HG03095 (cell line): ENCODE results near the gene ENDOV.
"Not testable (repeated sequence)": the region's sequence is repeated elsewhere in the genome, so short reads cannot be mapped to it uniquely, and the experiment has no call there.

Experiments
- ATAC-seq: cut with Tn5 transposase; IDR thresholded peaks from one replicate; pipeline ENCODE4 v1.9.1; 2021; ENCODE audit warnings: moderate library complexity; ENCODE audit not compliant: unreplicated experiment

ENDOV gene

DNA sequence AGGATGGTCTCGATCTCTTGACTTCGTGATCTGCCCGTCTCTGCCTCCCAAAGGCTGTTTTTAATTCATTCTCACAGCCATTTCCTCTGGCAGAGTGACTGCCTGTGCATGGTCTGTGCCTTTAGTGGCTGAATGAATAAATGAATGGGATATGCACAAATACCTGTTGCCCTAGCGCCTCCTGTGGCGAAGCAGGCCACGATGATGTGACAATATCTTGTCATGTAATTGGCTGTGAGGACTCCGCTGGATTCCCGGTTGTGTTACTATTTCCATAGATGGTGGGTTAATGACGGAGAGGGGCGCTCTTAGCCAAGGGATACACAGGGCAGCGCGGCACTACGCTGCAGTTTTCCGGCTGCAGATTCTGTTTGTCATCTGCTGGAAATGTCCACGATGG is 26.8 kb upstream of the ENDOV start:
- ATAC-seq, result no peak

DNA sequence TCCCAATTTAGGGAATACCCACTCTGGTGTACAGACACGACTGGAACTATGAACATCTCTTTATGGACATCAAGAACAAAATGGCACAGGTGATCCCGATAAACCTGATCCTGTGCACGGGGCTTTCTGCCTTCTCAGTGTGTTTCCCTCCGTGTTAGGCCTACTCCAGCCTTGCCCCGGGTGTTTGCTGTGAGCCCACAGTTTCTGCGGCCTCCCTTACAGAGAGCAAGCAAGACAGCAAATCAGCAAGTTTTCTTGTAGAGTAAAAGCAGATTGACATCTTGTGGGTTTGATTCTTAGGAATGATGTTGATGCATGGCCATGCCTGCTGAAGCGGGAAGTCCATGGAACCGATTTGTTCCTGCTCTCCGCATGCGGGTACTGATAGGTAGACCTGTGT is 26.4 kb upstream of the ENDOV start:
- no peak for ATAC-seq

DNA sequence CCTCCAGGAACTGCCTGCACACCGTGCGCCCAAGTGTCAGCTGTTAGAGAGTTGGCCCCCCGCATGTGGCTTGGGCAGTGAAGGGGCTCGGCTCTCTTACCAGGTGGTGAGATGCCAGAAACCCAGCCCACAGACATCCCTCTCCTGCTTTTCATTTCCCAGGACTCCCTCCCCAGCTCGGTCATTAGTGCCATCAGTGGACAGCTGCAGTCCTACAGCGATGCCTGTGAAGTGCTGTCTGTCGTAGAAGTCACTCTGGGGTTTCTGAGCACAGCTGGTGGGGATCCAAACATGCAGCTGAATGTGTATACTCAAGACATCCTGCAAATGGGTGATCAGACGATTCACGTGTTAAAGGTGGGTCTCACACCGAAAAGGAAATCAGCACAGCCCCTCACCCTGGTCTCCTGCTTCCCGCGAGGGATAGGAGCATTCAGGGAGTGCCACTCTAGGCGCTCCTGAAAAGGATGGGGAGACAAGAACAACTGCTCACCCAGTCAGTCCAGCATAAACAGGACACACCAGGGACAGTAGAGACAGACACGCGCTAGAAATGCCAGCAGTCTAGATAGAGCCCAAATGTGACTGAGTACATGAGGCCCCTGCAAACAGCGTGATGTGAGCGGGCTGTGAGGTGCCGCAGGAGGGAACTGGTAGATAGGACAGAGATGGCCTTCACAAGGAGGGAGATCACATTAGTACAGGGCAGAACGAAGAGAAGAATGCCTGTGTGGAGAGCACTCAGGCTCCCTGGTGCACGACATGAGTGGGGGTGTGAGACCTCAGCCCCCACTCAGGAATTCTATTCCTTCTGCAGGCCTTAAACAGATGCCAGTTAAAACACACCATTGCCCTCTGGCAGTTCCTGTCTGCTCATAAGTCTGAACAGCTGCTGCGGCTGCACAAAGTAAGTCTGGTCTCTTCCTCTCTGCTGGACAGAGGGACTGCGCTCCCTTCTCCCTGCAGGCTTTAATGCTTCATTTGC is 25.7 kb upstream of the ENDOV start:
- ATAC-seq, result no peak

DNA sequence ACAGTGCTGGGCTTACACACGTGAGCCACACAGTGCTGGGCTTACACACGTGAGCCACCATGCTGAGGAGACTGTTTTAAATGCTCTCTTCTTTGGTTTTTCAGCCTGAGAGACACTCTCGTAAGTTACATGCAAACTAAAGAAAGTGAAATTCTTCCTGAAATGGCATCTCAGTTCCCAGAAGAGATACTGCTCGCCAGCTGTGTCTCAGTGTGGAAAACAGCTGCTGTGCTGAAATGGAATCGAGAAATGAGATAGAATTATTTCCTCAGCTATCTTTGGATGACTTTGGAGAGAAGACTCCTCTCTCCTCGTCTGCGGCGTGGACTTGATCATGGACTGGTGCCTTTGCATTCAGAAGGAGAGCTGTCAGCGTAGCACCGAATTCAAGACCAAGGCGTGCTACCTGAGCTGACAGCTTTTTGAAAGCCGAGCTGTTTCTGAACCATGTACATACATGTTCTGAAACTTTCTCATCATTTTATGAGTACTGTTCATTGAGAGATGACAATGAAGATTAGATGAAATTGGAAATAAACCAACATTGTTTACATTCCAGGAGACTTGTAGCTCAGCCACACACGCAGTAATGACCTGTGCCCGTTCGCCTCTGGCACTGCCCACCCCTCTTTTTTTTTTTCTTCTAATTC is 21.6 kb upstream of the ENDOV start:
- no peak for ATAC-seq

DNA sequence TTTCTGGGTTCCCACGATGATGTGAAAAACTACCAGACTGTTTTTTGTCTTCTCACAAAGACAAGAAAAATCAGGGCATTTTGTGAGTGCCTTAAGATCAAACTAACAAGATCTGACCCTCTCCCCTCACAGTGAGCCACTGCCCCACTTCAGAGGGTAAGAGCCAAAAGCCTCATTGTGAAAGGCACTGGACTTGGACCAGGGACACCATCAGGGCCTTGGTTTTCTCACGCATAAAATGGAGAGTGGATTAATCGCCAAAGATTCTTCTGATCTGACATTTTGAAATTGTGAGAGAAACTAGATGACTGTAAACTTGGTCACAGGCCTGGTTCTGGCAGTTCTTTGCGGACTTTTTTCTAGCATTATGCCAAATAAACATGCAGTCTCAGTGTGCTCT is 21.0 kb upstream of the ENDOV start:
- no peak for ATAC-seq

DNA sequence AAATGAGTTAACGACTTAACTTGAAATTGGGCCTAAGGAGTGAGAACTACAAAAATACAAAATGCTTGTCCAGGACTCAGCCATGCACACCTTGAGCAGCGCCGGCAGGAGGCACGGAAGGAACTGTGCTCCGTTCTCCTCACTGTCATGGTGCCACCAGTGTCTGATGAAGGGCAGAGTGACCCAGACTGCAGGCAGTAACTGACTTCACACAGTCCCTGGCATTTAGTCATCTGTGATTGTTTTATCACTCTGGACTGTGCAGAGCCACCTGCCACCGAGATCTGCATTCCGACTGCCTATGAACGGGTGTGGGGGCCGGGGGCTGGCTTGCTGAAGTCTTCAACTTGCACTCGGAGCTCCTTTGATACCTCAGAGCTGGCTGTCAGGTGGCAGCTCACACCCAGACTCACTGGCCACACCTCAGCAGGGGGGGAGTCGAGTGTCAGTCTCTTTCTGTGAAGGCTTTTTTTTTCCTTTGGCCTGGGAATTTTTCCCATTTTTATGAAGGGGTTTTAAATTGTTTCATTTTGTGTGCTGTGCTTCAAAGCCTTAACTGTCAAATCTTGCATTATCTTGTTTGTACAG is 20.2 kb upstream of the ENDOV start:
- ATAC-seq, result no peak

DNA sequence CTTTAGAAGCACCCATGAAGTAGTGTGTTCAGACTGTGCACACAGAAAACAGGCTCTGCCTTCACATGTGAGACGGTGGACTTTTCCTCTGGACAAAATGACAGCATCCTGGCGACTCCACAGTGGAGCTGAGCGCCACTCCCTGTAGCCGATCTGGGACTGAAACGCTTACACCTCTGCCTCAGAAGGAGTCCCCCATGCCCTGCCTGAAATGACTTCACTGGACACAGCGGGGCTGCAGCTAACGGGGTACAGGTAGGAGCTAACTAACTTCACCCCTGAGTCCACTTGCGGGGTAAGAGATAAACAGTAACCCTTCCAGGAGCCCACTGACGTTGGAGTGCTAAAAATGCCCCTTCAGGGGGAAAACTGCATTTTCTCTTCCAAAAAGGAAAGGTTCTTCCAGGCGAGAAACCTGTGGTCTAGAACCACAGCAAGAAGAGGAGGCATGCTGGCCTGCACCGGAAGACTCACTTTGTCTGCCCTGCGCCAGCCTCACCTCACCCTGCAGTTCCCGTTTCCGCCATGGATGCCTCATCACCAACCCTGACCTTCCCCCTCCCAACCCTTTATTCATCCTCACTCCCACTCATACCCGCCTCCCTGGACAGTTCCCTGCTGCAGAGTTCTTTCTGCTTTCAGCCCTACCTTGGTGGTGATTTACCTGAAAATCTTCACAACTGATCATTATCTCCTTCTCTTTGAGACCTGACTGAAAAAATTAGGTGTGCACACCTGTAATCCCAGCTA is 19.4 kb upstream of the ENDOV start:
- ATAC-seq, result no peak

DNA sequence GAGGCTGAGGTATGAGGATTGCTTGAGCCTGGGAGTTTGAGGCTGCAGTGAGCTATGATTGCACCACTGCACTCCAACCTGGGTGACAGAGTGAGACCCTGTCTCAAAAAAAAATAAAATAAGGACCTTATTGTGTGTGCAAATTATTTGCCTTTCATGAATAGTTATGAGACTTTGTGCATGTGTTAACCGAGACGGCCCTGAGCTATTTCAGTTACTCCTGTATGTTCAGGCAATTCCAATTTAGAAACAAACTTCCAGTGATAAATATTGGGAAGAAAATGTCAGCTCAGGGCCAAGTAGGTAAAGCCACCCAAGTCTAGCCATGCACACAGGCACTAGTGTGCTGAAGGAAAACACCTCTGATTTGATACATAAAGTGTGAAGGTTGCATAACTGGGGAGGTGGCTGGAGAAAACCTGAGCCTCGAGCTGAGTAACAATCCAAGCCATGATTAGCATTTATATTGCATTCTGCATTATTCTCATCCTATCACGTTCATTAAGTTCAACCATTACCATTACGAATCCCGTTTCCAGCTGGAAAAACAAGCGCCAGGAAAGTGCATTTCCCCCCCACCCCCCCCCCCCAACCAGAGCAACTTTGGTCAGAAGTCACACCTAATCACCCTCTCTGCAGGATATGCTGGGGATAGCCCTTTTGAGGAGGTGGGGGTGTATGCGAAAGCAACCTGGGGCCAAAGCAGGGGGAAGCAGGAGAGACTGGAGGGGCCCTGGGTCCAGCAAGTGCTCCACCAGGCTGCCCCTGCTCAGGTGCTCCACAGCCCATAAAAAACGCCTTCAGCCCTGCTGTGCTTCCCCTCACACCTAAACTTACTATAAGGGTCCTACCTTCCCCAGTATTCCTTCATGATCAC is 18.6 kb upstream of the ENDOV start:
- no peak for ATAC-seq

DNA sequence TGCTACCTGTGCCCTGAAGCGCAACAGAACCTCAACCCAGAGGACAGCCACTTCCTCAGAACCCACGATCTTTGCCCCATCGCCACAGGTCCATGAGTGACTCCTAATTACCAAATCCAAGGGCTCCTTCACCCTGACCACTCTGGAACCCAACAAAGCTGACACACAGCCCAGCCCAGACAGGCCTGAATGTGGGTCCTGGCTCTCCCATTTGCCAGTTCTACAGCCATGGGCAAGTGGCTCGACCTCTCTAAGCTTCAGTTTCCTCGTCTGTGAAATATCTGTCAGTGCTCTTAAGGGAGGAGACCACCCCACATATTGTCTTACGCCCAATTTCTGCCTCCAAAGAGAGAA is 18.0 kb upstream of the ENDOV start:
- ATAC-seq, result no peak

DNA sequence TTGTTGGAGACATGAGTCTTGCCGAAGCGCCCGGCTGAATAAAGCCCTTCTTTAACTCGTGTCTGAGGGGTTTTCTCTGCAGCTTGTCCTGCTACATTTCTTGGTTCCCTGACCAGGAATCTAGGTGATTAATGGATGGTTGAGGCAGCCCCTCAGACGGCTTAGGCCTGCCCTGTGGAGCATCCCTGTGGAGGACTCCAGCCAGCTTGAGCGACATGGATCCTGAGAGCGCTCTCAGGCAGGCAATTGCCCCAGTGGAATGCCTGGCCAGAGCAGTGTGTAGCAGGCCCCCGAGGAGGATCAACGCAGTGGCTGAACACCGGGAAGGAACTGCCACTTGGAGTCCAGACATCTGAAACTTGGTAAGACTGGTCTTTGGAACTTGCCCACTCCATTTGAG is 17.3 kb upstream of the ENDOV start:
- ATAC-seq, result no peak

DNA sequence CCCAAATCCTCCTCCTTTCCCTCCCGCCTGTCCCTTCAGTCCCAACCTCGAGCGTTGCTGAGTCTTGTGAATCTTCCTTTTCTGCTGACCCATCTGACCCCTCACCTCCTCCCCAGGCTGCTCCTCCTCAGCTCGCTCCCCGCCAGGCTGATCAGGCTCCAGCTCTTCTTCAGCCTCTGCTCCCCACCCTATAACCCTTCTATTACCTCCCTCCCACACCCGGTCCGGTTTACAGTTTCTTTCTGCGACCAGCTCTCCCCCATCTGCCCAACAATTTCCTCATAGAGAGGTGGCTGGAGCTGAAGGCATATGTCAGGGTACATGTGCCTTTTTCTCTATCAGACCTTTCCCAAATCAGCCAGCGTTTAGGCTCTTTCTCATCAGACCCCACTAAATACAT is 13.9 kb upstream of the ENDOV start:
- not testable (repeated sequence) for ATAC-seq

DNA sequence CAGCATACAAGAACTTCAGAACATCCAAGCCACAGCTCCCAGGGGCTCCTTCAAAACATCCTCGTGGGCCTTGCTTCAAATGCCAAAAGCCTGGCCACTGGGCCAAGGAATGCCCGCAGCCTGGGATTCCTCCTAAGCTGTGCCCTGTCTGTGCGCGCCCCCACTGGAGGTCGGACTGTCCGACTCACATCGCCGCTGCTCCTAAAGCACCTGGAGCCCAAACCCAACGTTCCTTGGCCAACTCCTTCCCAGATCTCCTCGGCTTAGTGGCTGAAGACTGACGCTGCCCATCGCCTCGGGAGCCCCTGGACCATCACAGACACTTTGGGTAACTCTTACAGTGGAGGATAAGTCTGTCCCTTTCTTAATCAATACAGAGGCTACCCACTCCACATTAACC is 12.9 kb upstream of the ENDOV start:
- ATAC-seq, result not testable (repeated sequence)

DNA sequence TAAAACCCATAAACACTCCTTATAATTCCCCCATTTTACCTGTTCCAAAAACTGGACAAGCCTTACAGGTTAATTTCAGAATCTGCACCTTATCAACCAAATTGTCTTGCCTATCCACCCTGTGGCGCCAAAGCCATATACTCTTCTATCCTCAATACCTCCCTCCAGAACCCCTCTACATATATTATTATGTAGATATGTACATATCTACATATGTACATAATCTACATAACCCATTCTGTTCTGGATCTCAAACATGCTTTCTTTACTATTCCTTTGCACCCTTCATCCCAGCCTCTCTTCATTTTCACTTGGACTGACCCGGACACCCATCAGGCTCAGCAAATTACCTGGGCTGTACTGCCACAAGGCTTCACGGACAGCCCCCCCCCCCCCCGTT is 12.0 kb upstream of the ENDOV start:
- ATAC-seq, result no peak

DNA sequence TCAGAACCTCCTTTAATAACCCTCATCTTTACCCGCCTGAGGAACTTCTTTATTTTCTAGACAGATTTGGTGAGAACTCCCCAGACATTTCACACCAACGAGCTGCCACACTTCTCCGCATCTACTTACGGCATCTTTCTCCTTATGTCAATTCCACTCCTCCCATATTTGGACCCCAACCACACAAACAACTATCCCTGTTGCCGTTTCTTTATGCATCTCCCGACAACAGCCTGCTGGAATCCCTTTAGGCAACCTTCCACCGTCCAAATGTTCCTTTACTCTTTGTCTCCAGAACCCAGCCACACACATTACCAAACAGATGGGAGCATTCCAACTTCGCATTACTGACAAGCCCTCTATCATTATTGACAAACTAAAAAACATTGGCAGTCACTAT is 8.8 kb upstream of the ENDOV start:
- no peak for ATAC-seq

DNA sequence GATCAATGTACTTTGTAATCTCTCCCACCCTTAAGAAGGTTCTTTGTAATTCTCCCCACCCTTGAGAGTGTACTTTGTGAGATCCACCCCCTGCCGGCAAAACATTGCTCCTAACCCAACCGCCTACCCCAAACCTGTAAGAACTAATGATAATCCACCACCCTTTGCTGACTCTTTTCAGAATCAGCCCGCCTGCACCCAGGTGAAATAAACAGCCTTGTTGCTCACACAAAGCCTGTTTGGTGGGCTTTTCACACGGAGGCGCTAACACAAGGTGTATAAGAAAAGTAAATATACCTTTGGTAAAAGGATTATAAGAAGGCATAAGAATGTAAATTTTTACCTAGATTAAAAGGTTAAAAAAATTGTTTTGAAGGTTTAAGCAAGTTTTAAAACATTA is 7.0 kb upstream of the ENDOV start:
- ATAC-seq, result not testable (repeated sequence)

DNA sequence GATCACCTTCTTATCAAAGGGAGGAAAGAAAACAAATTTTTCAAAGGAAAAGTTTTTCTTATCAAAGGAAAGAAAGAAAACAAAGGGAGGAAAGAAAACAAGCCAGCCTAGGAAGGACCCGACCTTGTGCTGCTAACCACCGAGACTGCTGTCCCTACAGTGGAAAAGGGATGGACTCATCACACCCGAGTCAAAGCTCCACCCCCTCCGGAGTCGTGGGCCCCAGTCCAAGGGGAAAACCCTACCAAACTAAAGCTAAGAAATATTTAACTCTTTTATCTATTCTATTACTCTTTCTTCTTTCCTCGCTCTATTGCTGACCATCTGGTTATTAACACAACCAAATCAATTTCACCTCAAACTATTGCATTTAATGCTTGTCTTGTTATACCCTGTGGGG is 6.1 kb upstream of the ENDOV start:
- no peak for ATAC-seq

DNA sequence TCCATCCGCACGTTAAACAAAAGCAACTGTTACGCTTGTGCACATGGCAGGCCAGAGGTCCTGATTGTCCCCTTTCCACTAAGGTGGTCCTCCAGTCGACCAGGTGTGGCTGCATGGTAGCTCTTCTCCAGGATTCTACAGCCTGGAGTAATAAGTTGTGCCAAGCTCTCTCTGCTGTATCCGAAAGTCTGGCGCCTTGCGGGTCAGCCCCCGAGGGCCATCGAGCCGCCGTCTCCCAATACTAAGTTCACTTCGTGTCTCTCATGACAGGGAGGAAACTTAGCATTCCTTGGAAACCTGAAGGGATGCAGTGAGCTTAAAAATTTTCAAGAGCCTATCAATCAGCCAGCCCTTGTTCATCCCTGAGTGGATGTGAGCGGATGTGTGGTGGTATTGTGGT is 5.3 kb upstream of the ENDOV start:
- no peak for ATAC-seq

DNA sequence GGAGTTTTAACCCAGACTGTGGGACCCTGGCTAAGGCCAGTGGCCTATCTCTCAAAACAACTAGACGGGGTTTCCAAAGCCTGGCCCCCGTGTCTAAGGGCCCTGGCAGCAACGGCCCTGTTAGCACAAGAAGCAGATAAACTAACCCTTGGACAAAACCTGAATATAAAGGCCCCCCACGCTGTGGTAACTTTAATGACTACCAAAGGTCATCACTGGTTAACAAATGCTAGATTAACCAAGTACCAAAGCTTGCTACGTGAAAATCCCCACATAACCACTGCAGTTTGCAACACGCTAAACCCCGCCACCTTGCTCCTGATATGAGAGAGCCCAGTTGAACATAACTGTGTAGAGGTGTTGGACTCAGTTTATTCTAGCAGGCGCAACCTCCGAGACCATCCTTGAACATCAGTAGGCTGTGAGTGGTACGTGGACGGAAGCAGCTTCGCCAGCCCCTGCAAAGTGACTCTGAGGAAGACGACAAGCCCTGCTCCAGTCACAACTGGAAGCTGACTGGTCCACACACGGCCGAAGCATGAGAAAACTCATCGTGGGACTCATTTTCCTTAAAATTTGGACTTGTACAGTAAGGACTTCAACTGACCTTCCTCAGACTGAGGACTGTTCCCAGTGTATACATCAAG is 4.4 kb upstream of the ENDOV start:
- ATAC-seq, result not testable (repeated sequence)

DNA sequence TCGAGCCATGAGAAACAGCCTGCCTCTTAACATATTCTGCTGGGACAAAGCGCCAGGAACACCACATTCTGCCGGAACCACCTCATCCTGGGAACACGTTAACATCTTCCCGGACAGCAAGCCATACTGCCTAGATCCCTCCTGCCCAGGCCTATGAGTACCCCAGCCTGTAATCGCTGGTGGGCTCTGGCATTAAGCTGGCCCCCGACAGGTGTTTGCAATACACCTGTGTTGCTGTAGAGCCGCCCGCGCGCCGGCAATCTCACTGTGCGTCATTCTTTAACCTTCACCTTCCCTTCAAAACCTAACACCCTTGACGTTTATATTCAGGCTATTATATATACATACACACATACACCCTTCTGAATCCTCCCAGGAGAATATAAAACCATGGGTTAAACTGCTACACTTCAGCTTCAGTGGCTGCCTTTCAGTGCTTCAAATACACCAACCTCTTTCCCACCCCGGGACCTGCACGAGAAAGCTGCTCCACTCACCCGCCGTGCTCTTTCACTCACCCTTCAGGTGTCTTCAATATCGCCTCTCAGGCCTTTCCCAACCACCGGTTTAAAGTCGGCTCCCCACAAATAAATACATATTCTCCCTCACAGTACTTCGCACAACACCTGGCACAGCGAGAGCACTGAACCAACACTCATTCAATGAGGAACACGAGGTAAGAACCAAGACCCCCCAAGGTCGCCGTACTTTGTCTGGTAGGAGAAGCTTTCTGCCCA is 1.0 kb upstream of the ENDOV start:
- ATAC-seq, result no peak
